ENCODE measurements around the gene MAPK11.
A peak's percentile ranks its signal among the peaks of the same experiment; 100 is the strongest.

The MAPK11 gene

GRCh38 chr22:50245214-50246072 is 24.7 kb downstream of the MAPK11 start:
- H3K27me3 Mint-ChIP-seq (ENCODE audit: low read depth): no peaks in the 10 kb centered on the region
- H3K36me3 Mint-ChIP-seq (ENCODE audit: low read depth): no peaks in the 10 kb centered on the region
- peaks cover 23% of the 10 kb centered on the region for H3K4me1 Mint-ChIP-seq
- H3K27ac Mint-ChIP-seq: peak overlapping the region; percentile 91 to 96 (median 95)
- peak overlapping the region; percentile 97 to 100 (median 99) for H3K4me3 Mint-ChIP-seq
- H3K9me3 Mint-ChIP-seq: no peaks in the 10 kb centered on the region
- TF ChIP-seq CTCF (IDR thresholded peaks at IDR 0.05; ENCODE audit: unreplicated experiment in 3 of 3): no peak

GRCh38 chr22:50244420-50245213 is 25.6 kb downstream of the MAPK11 start, which contains the start of gene TUBGCP6:
TSS of gene TUBGCP6 (minus strand) at chr22:50245023. CDS start at chr22:50244459, 564 bp downstream.
- TF ChIP-seq CTCF (IDR thresholded peaks at IDR 0.05; ENCODE audit: unreplicated experiment in 3 of 3): peak; percentile 17 to 32 (median 28)
- Mint-ChIP-seq H3K27me3 (ENCODE audit: low read depth) (no peaks in the 10 kb centered on the region), H3K4me3 (peak within 1 kb of the TSS; percentile 97 to 100 (median 99)), H3K36me3 (ENCODE audit: low read depth) (no peaks in the 10 kb centered on the region), H3K27ac (peak within 1 kb of the TSS; percentile 91 to 96 (median 95)), H3K9me3 (no peaks in the 10 kb centered on the region), H3K4me1 (peaks cover 23% of the 10 kb centered on the region)

GRCh38 chr22:50243685-50244419 is 26.3 kb downstream of the MAPK11 start:
- H3K4me1 Mint-ChIP-seq: peaks cover 23% of the 10 kb centered on the region
- no peaks in the 10 kb centered on the region for H3K27me3 Mint-ChIP-seq (ENCODE audit: low read depth)
- no peaks in the 10 kb centered on the region for H3K9me3 Mint-ChIP-seq
- TF ChIP-seq CTCF (IDR thresholded peaks at IDR 0.05; ENCODE audit: unreplicated experiment in 3 of 3): no peak
- peak overlapping the region; percentile 97 to 100 (median 99) for H3K4me3 Mint-ChIP-seq
- H3K36me3 Mint-ChIP-seq (ENCODE audit: low read depth): no peaks in the 10 kb centered on the region
- H3K27ac Mint-ChIP-seq: peak overlapping the region; percentile 91 to 96 (median 95)

DNA sequence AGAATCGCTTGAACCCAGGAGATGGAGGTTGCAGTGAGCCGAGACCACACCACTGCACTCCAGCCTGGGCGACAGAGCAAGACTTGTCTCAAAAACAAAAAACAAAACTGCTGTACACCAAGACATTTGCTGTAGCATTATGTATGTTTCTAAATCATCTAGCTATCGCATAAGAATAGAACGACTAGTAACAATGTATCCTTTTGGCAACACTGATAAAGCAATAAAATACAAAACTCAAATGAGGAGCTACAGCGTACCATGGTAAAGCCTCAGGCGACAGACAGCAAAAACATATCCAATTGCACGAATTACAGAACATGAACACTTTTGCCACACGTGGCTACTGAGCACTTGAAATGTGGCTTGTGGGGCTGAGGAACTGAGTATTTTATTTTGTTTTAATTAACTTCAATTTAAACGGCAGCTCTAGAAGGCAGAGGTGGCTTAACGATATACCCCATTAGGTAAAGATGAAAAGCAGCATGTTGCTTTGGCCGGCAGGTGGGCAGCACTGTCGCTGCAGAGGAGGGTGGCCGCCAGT is 27.7 kb downstream of the MAPK11 start:
- peak overlapping the region; percentile 97 to 100 (median 99) for H3K4me3 Mint-ChIP-seq
- H3K9me3 Mint-ChIP-seq: no peaks in the 10 kb centered on the region
- TF ChIP-seq CTCF (IDR thresholded peaks at IDR 0.05; ENCODE audit: unreplicated experiment in 3 of 3): no peak
- H3K4me1 Mint-ChIP-seq: peaks cover 24% of the 10 kb centered on the region
- H3K27ac Mint-ChIP-seq: peak overlapping the region; percentile 49 to 81 (median 66)
- H3K27me3 Mint-ChIP-seq (ENCODE audit: low read depth): no peaks in the 10 kb centered on the region
- no peaks in the 10 kb centered on the region for H3K36me3 Mint-ChIP-seq (ENCODE audit: low read depth)

- H3K27ac Mint-ChIP-seq: no peak overlapping the region
- peaks cover 7% of the 10 kb centered on the region for H3K36me3 Mint-ChIP-seq (ENCODE audit: low read depth)
- no peaks in the 10 kb centered on the region for H3K27me3 Mint-ChIP-seq (ENCODE audit: low read depth)
- H3K4me1 Mint-ChIP-seq: peaks cover 24% of the 10 kb centered on the region
- no peak for TF ChIP-seq CTCF (IDR thresholded peaks at IDR 0.05; ENCODE audit: unreplicated experiment in 3 of 3)
- no peaks in the 10 kb centered on the region for H3K9me3 Mint-ChIP-seq
- no peak overlapping the region for H3K4me3 Mint-ChIP-seq
These were observed 31.4 kb downstream of the MAPK11 start for GRCh38 chr22:50238755-50239154.

Measured in nephron (organoid).